BLaER1 (cell line): ENCODE measurements around the gene CHSY3.

Source experiments
- H3K27ac ChIP-seq: shearing (Covaris generic); formaldehyde crosslinking; 2 replicates; pipeline ENCODE4 v1.8.1; 2022
- H3K27me3 ChIP-seq: shearing (Covaris generic); formaldehyde crosslinking; 2 replicates; pipeline ENCODE4 v1.8.1; 2022
- H3K36me3 ChIP-seq: shearing (Covaris generic); formaldehyde crosslinking; 2 replicates; pipeline ENCODE4 v1.8.1; 2022
- H3K4me1 ChIP-seq: shearing (Covaris generic); formaldehyde crosslinking; 2 replicates; pipeline ENCODE4 v1.8.1; 2022
- H3K4me2 ChIP-seq: shearing (Covaris generic); formaldehyde crosslinking; 2 replicates; pipeline ENCODE4 v1.8.1; 2022
- H3K4me3 ChIP-seq: shearing (Covaris generic); formaldehyde crosslinking; 2 replicates; pipeline ENCODE4 v1.8.1; 2022
- H3K9ac ChIP-seq: shearing (Covaris generic); formaldehyde crosslinking; 2 replicates; pipeline ENCODE4 v1.8.1; 2022
- H3K9me3 ChIP-seq: shearing (Covaris generic); formaldehyde crosslinking; 2 replicates; pipeline ENCODE4 v1.8.1; 2022
- H4K20me1 ChIP-seq: shearing (Covaris generic); formaldehyde crosslinking; 2 replicates; pipeline ENCODE4 v1.8.1; 2022
- Cebpa-rat ChIP-seq: shearing (Covaris generic); IDR thresholded peaks from 2 replicates; pipeline ENCODE4 v1.8.1; 2022

CHSY3 gene

GRCh38 chr5:130135506-130135905 is 231.2 kb downstream of the CHSY3 start:
- TF ChIP-seq Cebpa-rat: no peak
- Histone ChIP-seq H3K27ac (no peak overlapping the region), H3K4me3 (no peak overlapping the region), H3K4me2 (no peak overlapping the region), H3K9me3 (no peaks in the 10 kb centered on the region), H4K20me1 (no peaks in the 10 kb centered on the region), H3K27me3 (no peaks in the 10 kb centered on the region), H3K4me1 (no peaks in the 10 kb centered on the region), H3K36me3 (no peaks in the 10 kb centered on the region), H3K9ac (no peak overlapping the region)

GRCh38 chr5:130136300-130136699 is 232.0 kb downstream of the CHSY3 start:
- Histone ChIP-seq H4K20me1 (no peaks in the 10 kb centered on the region), H3K4me1 (no peaks in the 10 kb centered on the region), H3K9me3 (no peaks in the 10 kb centered on the region), H3K36me3 (no peaks in the 10 kb centered on the region), H3K9ac (no peak overlapping the region), H3K27me3 (no peaks in the 10 kb centered on the region), H3K4me2 (no peak overlapping the region), H3K27ac (no peak overlapping the region), H3K4me3 (no peak overlapping the region)
- no peak for TF ChIP-seq Cebpa-rat

DNA sequence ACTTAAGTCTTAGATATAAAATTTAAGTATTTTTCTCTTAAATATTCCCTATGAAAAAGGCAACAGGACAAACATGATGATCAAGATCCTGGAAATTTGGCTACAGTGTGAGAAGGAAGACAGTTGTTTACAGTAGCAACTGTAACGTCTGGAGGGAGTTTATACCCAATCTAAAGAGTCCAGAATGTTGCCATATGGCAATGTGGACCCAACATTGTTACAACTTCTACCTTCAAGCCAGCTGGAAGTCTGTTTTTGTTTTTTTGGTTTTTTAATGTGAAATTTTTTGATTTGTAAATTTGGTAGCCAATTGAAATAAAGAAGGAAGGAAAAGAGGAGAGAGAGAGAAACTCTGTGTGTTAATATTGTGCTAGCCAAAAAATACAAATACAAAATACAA is 233.4 kb downstream of the CHSY3 start:
- no peaks in the 10 kb centered on the region for H4K20me1 ChIP-seq
- H3K9me3 ChIP-seq: no peaks in the 10 kb centered on the region
- no peak overlapping the region for H3K4me2 ChIP-seq
- no peaks in the 10 kb centered on the region for H3K27me3 ChIP-seq
- TF ChIP-seq Cebpa-rat: no peak
- no peak overlapping the region for H3K9ac ChIP-seq
- H3K36me3 ChIP-seq: no peaks in the 10 kb centered on the region
- no peaks in the 10 kb centered on the region for H3K4me1 ChIP-seq
- no peak overlapping the region for H3K27ac ChIP-seq
- no peak overlapping the region for H3K4me3 ChIP-seq

GRCh38 chr5:130138406-130139045 is 234.3 kb downstream of the CHSY3 start:
- no peaks in the 10 kb centered on the region for H3K36me3 ChIP-seq
- no peaks in the 10 kb centered on the region for H4K20me1 ChIP-seq
- H3K9ac ChIP-seq: no peak overlapping the region
- H3K27me3 ChIP-seq: no peaks in the 10 kb centered on the region
- no peak for TF ChIP-seq Cebpa-rat
- no peak overlapping the region for H3K4me2 ChIP-seq
- H3K4me1 ChIP-seq: no peaks in the 10 kb centered on the region
- H3K9me3 ChIP-seq: no peaks in the 10 kb centered on the region
- no peak overlapping the region for H3K27ac ChIP-seq
- H3K4me3 ChIP-seq: no peak overlapping the region

DNA sequence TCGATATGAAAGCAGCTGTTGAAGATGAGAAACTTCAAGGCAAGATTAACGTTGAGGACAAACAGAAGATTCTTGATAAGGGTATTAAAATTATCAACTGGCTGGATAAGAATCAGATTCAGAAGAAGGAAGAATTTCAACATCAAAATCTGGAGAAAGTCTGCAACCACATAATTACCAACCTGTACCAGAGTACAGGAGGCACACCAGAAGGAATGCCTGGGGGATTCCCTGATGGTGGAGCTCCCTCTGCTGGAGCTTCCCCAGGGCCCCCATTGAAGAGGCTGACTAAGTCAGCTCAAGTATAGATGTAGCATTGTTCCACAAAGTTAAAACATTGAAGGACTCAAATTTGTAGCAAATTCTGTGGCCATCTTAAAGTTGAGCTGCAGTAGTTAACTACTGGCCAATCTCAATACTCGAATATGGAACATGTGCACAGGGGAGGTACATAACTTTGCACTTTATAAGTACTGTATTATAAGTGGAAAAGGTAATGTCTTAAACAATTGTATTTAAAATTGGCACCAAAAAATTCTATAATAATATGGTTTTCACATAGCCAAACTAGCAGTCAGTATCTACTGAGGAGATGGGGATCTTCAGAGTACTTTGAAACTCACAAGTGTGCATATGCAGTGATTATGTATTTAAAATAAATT is 237.5 kb downstream of the CHSY3 start:
- H3K27me3 ChIP-seq: no peaks in the 10 kb centered on the region
- no peak overlapping the region for H3K9ac ChIP-seq
- H3K36me3 ChIP-seq: no peaks in the 10 kb centered on the region
- no peaks in the 10 kb centered on the region for H3K9me3 ChIP-seq
- H3K4me2 ChIP-seq: no peak overlapping the region
- no peaks in the 10 kb centered on the region for H4K20me1 ChIP-seq
- no peak overlapping the region for H3K27ac ChIP-seq
- H3K4me3 ChIP-seq: no peak overlapping the region
- H3K4me1 ChIP-seq: no peaks in the 10 kb centered on the region
- no peak for TF ChIP-seq Cebpa-rat

DNA sequence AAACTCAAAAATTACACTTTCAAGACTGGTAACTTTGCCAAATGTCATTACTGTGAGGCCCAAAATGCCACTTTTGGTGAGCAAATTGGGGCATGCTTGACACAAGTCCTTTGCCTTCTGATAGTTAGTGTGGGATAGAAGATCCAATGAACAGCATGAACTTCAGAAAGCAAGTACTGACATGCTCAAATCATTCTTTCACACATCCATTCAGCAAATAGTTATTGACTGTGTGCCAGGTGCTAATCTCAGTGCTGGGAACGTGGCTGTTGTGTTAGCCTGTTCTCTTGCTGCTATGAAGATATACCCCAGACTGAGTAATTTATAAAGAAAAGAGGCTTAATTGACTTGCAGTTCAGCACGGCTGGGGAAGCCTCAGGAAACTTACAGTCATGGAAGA is 247.0 kb downstream of the CHSY3 start:
- no peak for TF ChIP-seq Cebpa-rat
- Histone ChIP-seq H3K4me3 (no peak overlapping the region), H3K9me3 (no peaks in the 10 kb centered on the region), H3K27ac (no peak overlapping the region), H3K27me3 (no peaks in the 10 kb centered on the region), H4K20me1 (no peaks in the 10 kb centered on the region), H3K4me2 (no peak overlapping the region), H3K4me1 (no peaks in the 10 kb centered on the region), H3K9ac (no peak overlapping the region), H3K36me3 (no peaks in the 10 kb centered on the region)

- no peaks in the 10 kb centered on the region for H4K20me1 ChIP-seq
Measured at GRCh38 chr5:130155345-130156011, 251.2 kb downstream of the CHSY3 start.

DNA sequence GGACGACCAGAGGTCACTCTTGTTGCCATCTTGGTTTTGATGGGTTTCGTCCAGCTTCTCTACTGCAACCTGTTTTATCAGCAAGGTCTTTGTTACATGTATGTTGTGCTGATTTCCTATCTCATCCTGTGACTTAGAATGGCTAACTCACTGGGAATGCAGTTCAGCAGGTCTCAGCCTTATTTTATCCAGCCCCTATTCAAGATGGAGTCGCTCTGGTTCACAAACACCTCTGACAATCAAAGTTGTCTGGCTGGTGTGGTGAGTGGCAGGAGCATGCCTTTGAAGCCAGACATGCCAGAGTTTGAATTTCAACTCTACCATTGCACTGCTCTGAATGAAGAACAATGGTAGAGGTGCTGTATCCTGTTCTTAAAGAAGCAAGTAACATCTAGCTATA is 253.8 kb downstream of the CHSY3 start:
- Histone ChIP-seq H3K36me3 (no peaks in the 10 kb centered on the region), H3K27me3 (no peaks in the 10 kb centered on the region), H3K9me3 (no peaks in the 10 kb centered on the region), H3K27ac (no peak overlapping the region), H4K20me1 (no peaks in the 10 kb centered on the region), H3K9ac (no peak overlapping the region), H3K4me1 (no peaks in the 10 kb centered on the region), H3K4me2 (no peak overlapping the region), H3K4me3 (no peak overlapping the region)
- no peak for TF ChIP-seq Cebpa-rat

More at GRCh38 chr5:130155345-130156011, 251.2 kb downstream of the CHSY3 start:
- H3K9me3 ChIP-seq: no peaks in the 10 kb centered on the region
- H3K27ac ChIP-seq: no peak overlapping the region
- no peaks in the 10 kb centered on the region for H3K36me3 ChIP-seq
- H3K9ac ChIP-seq: no peak overlapping the region
- TF ChIP-seq Cebpa-rat: no peak
- H3K27me3 ChIP-seq: no peaks in the 10 kb centered on the region
- no peak overlapping the region for H3K4me3 ChIP-seq
- no peaks in the 10 kb centered on the region for H3K4me1 ChIP-seq
- no peak overlapping the region for H3K4me2 ChIP-seq

DNA sequence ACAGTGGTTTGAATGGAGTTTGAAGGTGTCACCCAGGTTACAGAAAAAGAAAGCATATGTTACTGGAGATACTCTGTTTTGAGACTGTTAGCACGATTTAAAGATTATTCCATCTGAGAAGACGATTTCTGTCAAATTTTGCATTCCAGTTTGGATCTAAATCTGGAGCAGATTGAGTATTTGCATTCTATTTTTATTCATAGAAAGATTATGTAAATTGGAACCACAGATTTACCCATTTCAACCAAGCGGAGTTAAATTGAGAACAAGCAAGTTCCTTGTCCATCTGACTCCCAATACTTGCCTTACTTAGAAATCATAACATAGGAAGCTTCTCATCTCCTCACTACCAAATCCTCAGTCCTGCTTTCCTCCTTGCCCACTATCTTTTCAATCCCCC is 255.7 kb downstream of the CHSY3 start:
- TF ChIP-seq Cebpa-rat: no peak
- H3K36me3 ChIP-seq: no peaks in the 10 kb centered on the region
- no peaks in the 10 kb centered on the region for H3K27me3 ChIP-seq
- no peak overlapping the region for H3K27ac ChIP-seq
- no peaks in the 10 kb centered on the region for H3K9me3 ChIP-seq
- no peak overlapping the region for H3K4me2 ChIP-seq
- no peak overlapping the region for H3K9ac ChIP-seq
- no peaks in the 10 kb centered on the region for H4K20me1 ChIP-seq
- no peak overlapping the region for H3K4me3 ChIP-seq
- H3K4me1 ChIP-seq: no peaks in the 10 kb centered on the region

- H3K4me1 ChIP-seq: no peaks in the 10 kb centered on the region
- no peaks in the 10 kb centered on the region for H3K27me3 ChIP-seq
- H3K4me2 ChIP-seq: no peak overlapping the region
- no peak overlapping the region for H3K9ac ChIP-seq
- no peak overlapping the region for H3K27ac ChIP-seq
- no peaks in the 10 kb centered on the region for H3K9me3 ChIP-seq
- no peak for TF ChIP-seq Cebpa-rat
- H4K20me1 ChIP-seq: no peaks in the 10 kb centered on the region
- no peaks in the 10 kb centered on the region for H3K36me3 ChIP-seq
- no peak overlapping the region for H3K4me3 ChIP-seq
Measured at GRCh38 chr5:130164966-130165365, 260.7 kb downstream of the CHSY3 start.
